ENCODE results near the gene ATP6V0C. TPM values are rescaled to one million over a fixed set of nuclear protein-coding genes. Genes with fewer than 3 reads are reported as not detected.

ATP6V0C gene
- total and polyA plus RNA-seq, 2 of the 13 experiments (the other 11 are each of a cell fraction or from before 2014, with no cell fraction given): 10.4 to 20.1 TPM

DNA sequence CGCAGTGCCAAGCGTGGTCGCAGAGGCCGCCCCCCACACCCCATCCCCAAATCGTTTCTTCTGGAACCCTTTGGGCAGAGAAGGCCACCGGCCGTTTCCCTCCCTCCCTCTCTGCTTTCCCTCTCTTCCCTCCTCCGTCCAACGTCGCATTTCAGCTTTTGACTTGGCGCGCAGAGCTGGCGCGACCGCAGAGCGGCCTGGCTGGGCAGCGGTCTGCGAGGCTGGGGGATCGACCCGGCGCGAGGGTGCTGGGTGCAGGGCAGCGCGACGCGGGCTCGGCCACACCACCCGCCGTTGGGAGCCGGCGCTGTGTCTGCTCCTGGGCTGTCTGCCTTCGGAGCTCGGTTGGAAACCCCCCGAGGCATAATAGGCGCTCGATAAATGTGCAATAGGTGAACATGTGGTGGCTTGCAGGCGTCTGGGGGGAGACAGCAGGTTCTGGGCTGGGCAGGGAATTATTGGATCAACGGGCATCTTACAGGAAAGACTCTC is 45.5 kb upstream of the ATP6V0C start (continued):
- TF ChIP-seq SALL1 (CRISPR knock-in tag; IDR thresholded peaks at IDR 0.05): peak; percentile 40; the same call in 1 of the 2 replicates
- no peak for TF ChIP-seq KLF13 (CRISPR knock-in tag; IDR thresholded peaks at IDR 0.05)
- TF ChIP-seq NFYC (CRISPR knock-in tag; IDR thresholded peaks at IDR 0.05): no peak
- TF ChIP-seq, protein P1, sequence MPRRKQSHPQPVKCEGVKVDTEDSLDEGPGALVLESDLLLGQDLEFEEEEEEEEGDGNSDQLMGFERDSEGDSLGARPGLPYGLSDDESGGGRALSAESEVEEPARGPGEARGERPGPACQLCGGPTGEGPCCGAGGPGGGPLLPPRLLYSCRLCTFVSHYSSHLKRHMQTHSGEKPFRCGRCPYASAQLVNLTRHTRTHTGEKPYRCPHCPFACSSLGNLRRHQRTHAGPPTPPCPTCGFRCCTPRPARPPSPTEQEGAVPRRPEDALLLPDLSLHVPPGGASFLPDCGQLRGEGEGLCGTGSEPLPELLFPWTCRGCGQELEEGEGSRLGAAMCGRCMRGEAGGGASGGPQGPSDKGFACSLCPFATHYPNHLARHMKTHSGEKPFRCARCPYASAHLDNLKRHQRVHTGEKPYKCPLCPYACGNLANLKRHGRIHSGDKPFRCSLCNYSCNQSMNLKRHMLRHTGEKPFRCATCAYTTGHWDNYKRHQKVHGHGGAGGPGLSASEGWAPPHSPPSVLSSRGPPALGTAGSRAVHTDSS (CRISPR knock-in tag; conservative IDR thresholded peaks at IDR 0.05): no peak
- TF ChIP-seq ZNF616 (CRISPR knock-in tag; IDR thresholded peaks at IDR 0.05; ENCODE audit: low read depth): no peak
- no peak for TF ChIP-seq ZNF441 (CRISPR knock-in tag; IDR thresholded peaks at IDR 0.05; ENCODE audit: borderline replicate concordance)
- TF ChIP-seq, protein P2, sequence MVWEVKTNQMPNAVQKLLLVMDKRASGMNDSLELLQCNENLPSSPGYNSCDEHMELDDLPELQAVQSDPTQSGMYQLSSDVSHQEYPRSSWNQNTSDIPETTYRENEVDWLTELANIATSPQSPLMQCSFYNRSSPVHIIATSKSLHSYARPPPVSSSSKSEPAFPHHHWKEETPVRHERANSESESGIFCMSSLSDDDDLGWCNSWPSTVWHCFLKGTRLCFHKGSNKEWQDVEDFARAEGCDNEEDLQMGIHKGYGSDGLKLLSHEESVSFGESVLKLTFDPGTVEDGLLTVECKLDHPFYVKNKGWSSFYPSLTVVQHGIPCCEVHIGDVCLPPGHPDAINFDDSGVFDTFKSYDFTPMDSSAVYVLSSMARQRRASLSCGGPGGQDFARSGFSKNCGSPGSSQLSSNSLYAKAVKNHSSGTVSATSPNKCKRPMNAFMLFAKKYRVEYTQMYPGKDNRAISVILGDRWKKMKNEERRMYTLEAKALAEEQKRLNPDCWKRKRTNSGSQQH (CRISPR knock-in tag; IDR thresholded peaks at IDR 0.05; ENCODE audit: low read depth): no peak
- peak; percentile 47; the same call in 1 of the 2 replicates for TF ChIP-seq ZNF598 (CRISPR knock-in tag; IDR thresholded peaks at IDR 0.05; ENCODE audit: borderline replicate concordance)
- peak; percentile 57; the same call in 1 of the 2 replicates for TF ChIP-seq ZNF547 (CRISPR knock-in tag; IDR thresholded peaks at IDR 0.05)
- TF ChIP-seq, protein P3, sequence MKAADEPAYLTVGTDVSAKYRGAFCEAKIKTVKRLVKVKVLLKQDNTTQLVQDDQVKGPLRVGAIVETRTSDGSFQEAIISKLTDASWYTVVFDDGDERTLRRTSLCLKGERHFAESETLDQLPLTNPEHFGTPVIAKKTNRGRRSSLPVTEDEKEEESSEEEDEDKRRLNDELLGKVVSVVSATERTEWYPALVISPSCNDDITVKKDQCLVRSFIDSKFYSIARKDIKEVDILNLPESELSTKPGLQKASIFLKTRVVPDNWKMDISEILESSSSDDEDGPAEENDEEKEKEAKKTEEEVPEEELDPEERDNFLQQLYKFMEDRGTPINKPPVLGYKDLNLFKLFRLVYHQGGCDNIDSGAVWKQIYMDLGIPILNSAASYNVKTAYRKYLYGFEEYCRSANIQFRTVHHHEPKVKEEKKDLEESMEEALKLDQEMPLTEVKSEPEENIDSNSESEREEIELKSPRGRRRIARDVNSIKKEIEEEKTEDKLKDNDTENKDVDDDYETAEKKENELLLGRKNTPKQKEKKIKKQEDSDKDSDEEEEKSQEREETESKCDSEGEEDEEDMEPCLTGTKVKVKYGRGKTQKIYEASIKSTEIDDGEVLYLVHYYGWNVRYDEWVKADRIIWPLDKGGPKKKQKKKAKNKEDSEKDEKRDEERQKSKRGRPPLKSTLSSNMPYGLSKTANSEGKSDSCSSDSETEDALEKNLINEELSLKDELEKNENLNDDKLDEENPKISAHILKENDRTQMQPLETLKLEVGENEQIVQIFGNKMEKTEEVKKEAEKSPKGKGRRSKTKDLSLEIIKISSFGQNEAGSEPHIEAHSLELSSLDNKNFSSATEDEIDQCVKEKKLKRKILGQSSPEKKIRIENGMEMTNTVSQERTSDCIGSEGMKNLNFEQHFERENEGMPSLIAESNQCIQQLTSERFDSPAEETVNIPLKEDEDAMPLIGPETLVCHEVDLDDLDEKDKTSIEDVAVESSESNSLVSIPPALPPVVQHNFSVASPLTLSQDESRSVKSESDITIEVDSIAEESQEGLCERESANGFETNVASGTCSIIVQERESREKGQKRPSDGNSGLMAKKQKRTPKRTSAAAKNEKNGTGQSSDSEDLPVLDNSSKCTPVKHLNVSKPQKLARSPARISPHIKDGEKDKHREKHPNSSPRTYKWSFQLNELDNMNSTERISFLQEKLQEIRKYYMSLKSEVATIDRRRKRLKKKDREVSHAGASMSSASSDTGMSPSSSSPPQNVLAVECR (CRISPR knock-in tag; IDR thresholded peaks at IDR 0.05; ENCODE audit: borderline replicate concordance): peak; percentile 40; the same call in 1 of the 2 replicates
- TF ChIP-seq SNRNP70 (IDR thresholded peaks at IDR 0.05; ENCODE audit: low read depth, low read length): no peak
- TF ChIP-seq, protein P4, sequence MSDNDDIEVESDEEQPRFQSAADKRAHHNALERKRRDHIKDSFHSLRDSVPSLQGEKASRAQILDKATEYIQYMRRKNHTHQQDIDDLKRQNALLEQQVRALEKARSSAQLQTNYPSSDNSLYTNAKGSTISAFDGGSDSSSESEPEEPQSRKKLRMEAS (IDR thresholded peaks at IDR 0.05): 0 out of 2 replicates have a peak, but pooled peaks have one; percentile 28
- peak; percentile 39; the same call in 1 of the 2 replicates for TF ChIP-seq MTF2 (CRISPR knock-in tag; IDR thresholded peaks at IDR 0.05; ENCODE audit: borderline replicate concordance)
- no peak for TF ChIP-seq NCOA1 (CRISPR knock-in tag; IDR thresholded peaks at IDR 0.05)
- TF ChIP-seq KDM2A (CRISPR knock-in tag; IDR thresholded peaks at IDR 0.05; ENCODE audit: borderline replicate concordance, low read depth): peak; percentile 63
- TF ChIP-seq ZNF33B (CRISPR knock-in tag; IDR thresholded peaks at IDR 0.05): no peak
- peak; percentile 12 for TF ChIP-seq TEAD3 (CRISPR knock-in tag; optimal IDR thresholded peaks at IDR 0.05; ENCODE audit: borderline replicate concordance)
- peak; percentile 42 for TF ChIP-seq ZFX (CRISPR knock-in tag; IDR thresholded peaks at IDR 0.05; ENCODE audit: low read depth)
- TF ChIP-seq, protein P5, sequence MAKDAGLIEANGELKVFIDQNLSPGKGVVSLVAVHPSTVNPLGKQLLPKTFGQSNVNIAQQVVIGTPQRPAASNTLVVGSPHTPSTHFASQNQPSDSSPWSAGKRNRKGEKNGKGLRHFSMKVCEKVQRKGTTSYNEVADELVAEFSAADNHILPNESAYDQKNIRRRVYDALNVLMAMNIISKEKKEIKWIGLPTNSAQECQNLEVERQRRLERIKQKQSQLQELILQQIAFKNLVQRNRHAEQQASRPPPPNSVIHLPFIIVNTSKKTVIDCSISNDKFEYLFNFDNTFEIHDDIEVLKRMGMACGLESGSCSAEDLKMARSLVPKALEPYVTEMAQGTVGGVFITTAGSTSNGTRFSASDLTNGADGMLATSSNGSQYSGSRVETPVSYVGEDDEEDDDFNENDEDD (CRISPR knock-in tag; IDR thresholded peaks at IDR 0.05; ENCODE audit: borderline replicate concordance): peak; percentile 48; the same call in 1 of the 2 replicates
- peak; percentile 55; the same call in 1 of the 2 replicates for TF ChIP-seq ZNF274 (CRISPR knock-in tag; IDR thresholded peaks at IDR 0.05)
- peak; percentile 42 for TF ChIP-seq AGO2 (optimal IDR thresholded peaks at IDR 0.05; ENCODE audit: low read depth, low read length)
- no peak for TF ChIP-seq ZNF251 (CRISPR knock-in tag; IDR thresholded peaks at IDR 0.05)
